ENCODE results near the gene PPP1R16B.

- TF ChIP-seq CTCF (IDR thresholded peaks at IDR 0.05), result no peak
- no peak for TF ChIP-seq POLR2A (IDR thresholded peaks at IDR 0.05)
These were observed 77.1 kb downstream of the PPP1R16B start for GRCh38 chr20:38882600-38882999.

Measured in right lobe of liver (tissue), 4 donors.